ENCODE results near the gene WDR35. TPM values are rescaled to one million over a fixed set of nuclear protein-coding genes. Genes with fewer than 3 reads are reported as not detected.
A peak's percentile ranks its signal among the peaks of the same experiment; 100 is the strongest.

Gene WDR35
- total and polyA plus RNA-seq, 10 of the 15 experiments (the other 5 are each of a cell fraction or from before 2014, with no cell fraction given) = 3.0 to 9.3 (median 6.3) TPM

DNA sequence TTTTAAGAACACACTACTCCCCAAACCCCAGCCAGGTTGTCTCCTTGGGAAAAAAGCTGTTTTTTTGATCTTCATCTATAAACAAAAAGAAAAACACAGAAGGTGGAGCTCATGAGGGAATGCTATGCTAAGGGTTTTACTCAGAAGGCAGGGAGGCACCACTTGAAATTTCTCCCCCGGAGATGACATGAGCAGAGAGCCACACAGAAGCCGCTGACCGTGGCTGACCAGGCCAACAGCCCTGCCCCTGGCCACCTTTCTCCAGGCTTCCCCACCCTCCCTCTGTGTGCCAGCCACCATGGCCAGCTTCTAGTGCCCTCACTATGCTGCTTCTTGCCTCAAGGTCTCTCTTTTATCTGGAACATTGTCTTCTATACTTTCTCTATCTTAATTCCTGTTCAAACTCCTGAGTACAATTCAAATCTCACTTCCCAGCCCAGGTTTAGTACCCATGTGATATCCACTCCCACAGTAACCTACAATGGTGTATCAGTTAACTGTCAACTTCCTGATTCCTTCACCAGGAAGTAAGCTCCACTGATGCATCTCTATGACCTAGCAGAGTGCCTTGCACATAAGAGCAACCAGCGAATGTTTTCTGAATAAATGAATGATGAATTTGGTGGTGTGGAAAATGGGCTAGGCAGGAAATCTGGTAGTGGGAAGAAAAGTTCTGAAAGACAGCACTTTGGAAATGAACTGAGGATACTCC, 46.2 kb upstream of the WDR35 start:
- H3K27me3 ChIP-seq (replicated peaks in 1 of 2; ENCODE audit: control insufficient read depth in 2 of 2, insufficient read depth in 2 of 2, low read length in 1 of 2) = no peaks in the 10 kb centered on the region
- H4K20me1 ChIP-seq (ENCODE audit: control insufficient read depth, insufficient read depth) = no peaks in the 10 kb centered on the region
- ChIA-PET POLR2A (interaction anchor here (1.3 kb wide), 1 partner anchor 13 kb away, joined by 4 read pairs; no protein-coding TSS in a partner anchor), SMC1A (ENCODE audit: uncharacterized antibody, unreplicated experiment) (interaction anchor here (1.0 to 5.9 kb wide), 5 partner anchors 12 to 103 kb away, joined by 3 to 31 read pairs (median 4); partner anchors contain the start of gene LAPTM4A), RAD21 (ENCODE audit: unreplicated experiment) (interaction anchor here (1.4 to 3.0 kb wide), 2 partner anchors 13 to 80 kb away, joined by 3 to 12 read pairs; no protein-coding TSS in a partner anchor), CTCF (interaction anchor here (1.4 to 2.9 kb wide), 5 partner anchors 9 to 21 kb away, joined by 3 to 12 read pairs (median 7); no protein-coding TSS in a partner anchor)
- no peak overlapping the region for H2AFZ ChIP-seq (ENCODE audit: control insufficient read depth, low read depth, low read length)
- H3K4me3 ChIP-seq = no peak overlapping the region
- WGBS (ENCODE audit: insufficient coverage, insufficient replicate concordance, low lambda C conversion rate, missing lambda C conversion rate) = 86% methylated on average over 4 of the region's 4 CpGs
- DNase-seq (ENCODE audit: low read depth, low spot score) = no peak
- peak; percentile 56 for ATAC-seq
- H3K79me2 ChIP-seq (ENCODE audit: control insufficient read depth, insufficient read depth, low read length) = no peaks in the 10 kb centered on the region; the same call in 1 of the 2 replicates
- peaks cover 3% of the 10 kb centered on the region; the same call in 1 of the 2 replicates for H3K4me1 ChIP-seq (ENCODE audit: control insufficient read depth, insufficient read depth, low read length)
- H3K9me3 ChIP-seq (replicated peaks; ENCODE audit: control insufficient read depth, insufficient read depth, low read length) = no peaks in the 10 kb centered on the region; the same call in 2 of the 3 replicates
- no peak overlapping the region for H3K27ac ChIP-seq (ENCODE audit: control insufficient read depth, insufficient read depth)
- H3K4me2 ChIP-seq (ENCODE audit: control insufficient read depth, insufficient read depth) = no peak overlapping the region
- peaks cover 15 to 37% of the 10 kb centered on the region in 2 experiments for H3K36me3 ChIP-seq (ENCODE audit: control insufficient read depth in 2 of 2, insufficient read depth in 2 of 2, low read length in 1 of 2)
- FAIRE-seq = no peak
- intact Hi-C loops (cut with micrococcal nuclease; ENCODE audit: unreplicated experiment) (no loop called here), in situ Hi-C loops (cut with MboI) (no loop called here)
- BruUV-seq (replicated peaks) = TSS peak; percentile 31
- no peak overlapping the region for H3K9ac ChIP-seq (ENCODE audit: control insufficient read depth, insufficient read depth, low read length)
- TF ChIP-seq ZNF274 (IDR thresholded peaks at IDR 0.05; ENCODE audit: insufficient read depth, insufficient read length) = no peak
- no peak for TF ChIP-seq MEF2A (IDR thresholded peaks at IDR 0.05; ENCODE audit: insufficient read depth, low read depth, low read length)
- TF ChIP-seq NR2C2 (IDR thresholded peaks at IDR 0.05; ENCODE audit: borderline replicate concordance, control insufficient read depth, insufficient read length, low read depth) = no peak
- TF ChIP-seq, protein P1, sequence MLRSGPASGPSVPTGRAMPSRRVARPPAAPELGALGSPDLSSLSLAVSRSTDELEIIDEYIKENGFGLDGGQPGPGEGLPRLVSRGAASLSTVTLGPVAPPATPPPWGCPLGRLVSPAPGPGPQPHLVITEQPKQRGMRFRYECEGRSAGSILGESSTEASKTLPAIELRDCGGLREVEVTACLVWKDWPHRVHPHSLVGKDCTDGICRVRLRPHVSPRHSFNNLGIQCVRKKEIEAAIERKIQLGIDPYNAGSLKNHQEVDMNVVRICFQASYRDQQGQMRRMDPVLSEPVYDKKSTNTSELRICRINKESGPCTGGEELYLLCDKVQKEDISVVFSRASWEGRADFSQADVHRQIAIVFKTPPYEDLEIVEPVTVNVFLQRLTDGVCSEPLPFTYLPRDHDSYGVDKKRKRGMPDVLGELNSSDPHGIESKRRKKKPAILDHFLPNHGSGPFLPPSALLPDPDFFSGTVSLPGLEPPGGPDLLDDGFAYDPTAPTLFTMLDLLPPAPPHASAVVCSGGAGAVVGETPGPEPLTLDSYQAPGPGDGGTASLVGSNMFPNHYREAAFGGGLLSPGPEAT (IDR thresholded peaks at IDR 0.05; ENCODE audit: low read depth) = no peak
- TF ChIP-seq ATF7 (IDR thresholded peaks at IDR 0.05; ENCODE audit: low read depth) = no peak
- TF ChIP-seq GABPA (IDR thresholded peaks at IDR 0.05; ENCODE audit: low read depth) = no peak
- TF ChIP-seq, protein P2, sequence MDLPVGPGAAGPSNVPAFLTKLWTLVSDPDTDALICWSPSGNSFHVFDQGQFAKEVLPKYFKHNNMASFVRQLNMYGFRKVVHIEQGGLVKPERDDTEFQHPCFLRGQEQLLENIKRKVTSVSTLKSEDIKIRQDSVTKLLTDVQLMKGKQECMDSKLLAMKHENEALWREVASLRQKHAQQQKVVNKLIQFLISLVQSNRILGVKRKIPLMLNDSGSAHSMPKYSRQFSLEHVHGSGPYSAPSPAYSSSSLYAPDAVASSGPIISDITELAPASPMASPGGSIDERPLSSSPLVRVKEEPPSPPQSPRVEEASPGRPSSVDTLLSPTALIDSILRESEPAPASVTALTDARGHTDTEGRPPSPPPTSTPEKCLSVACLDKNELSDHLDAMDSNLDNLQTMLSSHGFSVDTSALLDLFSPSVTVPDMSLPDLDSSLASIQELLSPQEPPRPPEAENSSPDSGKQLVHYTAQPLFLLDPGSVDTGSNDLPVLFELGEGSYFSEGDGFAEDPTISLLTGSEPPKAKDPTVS (IDR thresholded peaks at IDR 0.05; ENCODE audit: low read depth, low read length) = no peak
- TF ChIP-seq JUNB (IDR thresholded peaks at IDR 0.05) = no peak
- TF ChIP-seq ZNF24 (IDR thresholded peaks at IDR 0.05) = no peak
- TF ChIP-seq POLR2A (IDR thresholded peaks at IDR 0.05; ENCODE audit: low read depth, low read length) = no peak
- no peak for TF ChIP-seq IRF5 (IDR thresholded peaks at IDR 0.05; ENCODE audit: borderline replicate concordance)
- no peak for TF ChIP-seq E4F1 (IDR thresholded peaks at IDR 0.05; ENCODE audit: borderline replicate concordance, partially characterized antibody)
- no peak for TF ChIP-seq SRF (IDR thresholded peaks at IDR 0.05; ENCODE audit: low read depth in 2 of 2, low read length in 2 of 2)
- no peak for TF ChIP-seq SUZ12 (IDR thresholded peaks at IDR 0.05; ENCODE audit: unreplicated experiment)
- TF ChIP-seq NFXL1 (IDR thresholded peaks at IDR 0.05; ENCODE audit: borderline replicate concordance) = no peak
- no peak for TF ChIP-seq ZZZ3 (IDR thresholded peaks at IDR 0.05; ENCODE audit: control insufficient read depth, insufficient read length, low read depth)
- TF ChIP-seq CBFB (IDR thresholded peaks at IDR 0.05; ENCODE audit: low read depth) = no peak

Measured in GM12878 (cell line).